GM18508 (cell line): ENCODE results near the gene BCCIP.

Source experiments
- ATAC-seq: cut with Tn5 transposase; IDR thresholded peaks from one replicate; pipeline ENCODE4 v1.9.1; 2021; ENCODE audit warnings: moderate number of reproducible peaks; ENCODE audit not compliant: insufficient read depth, unreplicated experiment

Gene BCCIP

GRCh38 chr10:125840955-125841354, 17.6 kb downstream of the BCCIP start:
- no peak for ATAC-seq

GRCh38 chr10:125843603-125844329, 20.4 kb downstream of the BCCIP start:
- ATAC-seq: no peak

- ATAC-seq: no peak
Observed at GRCh38 chr10:125844751-125845221, 21.4 kb downstream of the BCCIP start.

- no peak for ATAC-seq
Observed at GRCh38 chr10:125845617-125846016, 22.3 kb downstream of the BCCIP start.

GRCh38 chr10:125846894-125847293, 23.5 kb downstream of the BCCIP start:
- no peak for ATAC-seq

GRCh38 chr10:125848371-125848770, 25.0 kb downstream of the BCCIP start:
- ATAC-seq: no peak

- ATAC-seq: no peak
Observed at GRCh38 chr10:125848857-125849256, 25.5 kb downstream of the BCCIP start.

- ATAC-seq: no peak
Observed at GRCh38 chr10:125849448-125849847, 26.1 kb downstream of the BCCIP start.

- no peak for ATAC-seq
Observed at GRCh38 chr10:125850766-125851731, 27.7 kb downstream of the BCCIP start.

- no peak for ATAC-seq
Observed at GRCh38 chr10:125852487-125852886, 29.1 kb downstream of the BCCIP start.

- ATAC-seq: no peak
Observed at GRCh38 chr10:125857185-125857760, 33.9 kb downstream of the BCCIP start.

GRCh38 chr10:125859128-125859817, 35.9 kb downstream of the BCCIP start:
- ATAC-seq: no peak

- no peak for ATAC-seq
Observed at GRCh38 chr10:125865120-125865519, 41.8 kb downstream of the BCCIP start.

GRCh38 chr10:125866421-125867029, 43.2 kb downstream of the BCCIP start:
- no peak for ATAC-seq

- no peak for ATAC-seq
Observed at GRCh38 chr10:125868372-125868975, 45.1 kb downstream of the BCCIP start.

- ATAC-seq: no peak
Observed at GRCh38 chr10:125871338-125871737, 48.0 kb downstream of the BCCIP start.

GRCh38 chr10:125878957-125879835, 55.9 kb downstream of the BCCIP start:
- ATAC-seq: no peak

- ATAC-seq: no peak
Observed at GRCh38 chr10:125880719-125881118, 57.4 kb downstream of the BCCIP start.

GRCh38 chr10:125881192-125881591, 57.8 kb downstream of the BCCIP start, which contains the start of gene DHX32:
TSS of gene DHX32 (minus strand) at chr10:125881292. CDS start at chr10:125880824, 468 bp downstream.
- ATAC-seq: no peak
